Thoracic aorta endothelial cell (primary cell): Measurements from ENCODE around the gene DIPK1A. TPM values are rescaled to one million over a fixed set of nuclear protein-coding genes. Genes with fewer than 3 reads are reported as not detected.
A peak's percentile ranks its signal among the peaks of the same experiment; 100 is the strongest.

Source experiments
- small RNA-seq: library from RNA; depleted of rRNA; stranded (forward); fragments of <200 nt; gene quantifications from one replicate; pipeline ENCODE3, GENCODE V24; 2012
- total RNA-seq: library from RNA; depleted of rRNA; stranded (reverse); fragments of >200 nt; gene quantifications from 2 replicates; pipeline ENCODE4 v1.2.3, GENCODE V29; 2012

The DIPK1A gene
- total RNA-seq: 1.1 and 1.4 TPM in 2 replicates

DNA sequence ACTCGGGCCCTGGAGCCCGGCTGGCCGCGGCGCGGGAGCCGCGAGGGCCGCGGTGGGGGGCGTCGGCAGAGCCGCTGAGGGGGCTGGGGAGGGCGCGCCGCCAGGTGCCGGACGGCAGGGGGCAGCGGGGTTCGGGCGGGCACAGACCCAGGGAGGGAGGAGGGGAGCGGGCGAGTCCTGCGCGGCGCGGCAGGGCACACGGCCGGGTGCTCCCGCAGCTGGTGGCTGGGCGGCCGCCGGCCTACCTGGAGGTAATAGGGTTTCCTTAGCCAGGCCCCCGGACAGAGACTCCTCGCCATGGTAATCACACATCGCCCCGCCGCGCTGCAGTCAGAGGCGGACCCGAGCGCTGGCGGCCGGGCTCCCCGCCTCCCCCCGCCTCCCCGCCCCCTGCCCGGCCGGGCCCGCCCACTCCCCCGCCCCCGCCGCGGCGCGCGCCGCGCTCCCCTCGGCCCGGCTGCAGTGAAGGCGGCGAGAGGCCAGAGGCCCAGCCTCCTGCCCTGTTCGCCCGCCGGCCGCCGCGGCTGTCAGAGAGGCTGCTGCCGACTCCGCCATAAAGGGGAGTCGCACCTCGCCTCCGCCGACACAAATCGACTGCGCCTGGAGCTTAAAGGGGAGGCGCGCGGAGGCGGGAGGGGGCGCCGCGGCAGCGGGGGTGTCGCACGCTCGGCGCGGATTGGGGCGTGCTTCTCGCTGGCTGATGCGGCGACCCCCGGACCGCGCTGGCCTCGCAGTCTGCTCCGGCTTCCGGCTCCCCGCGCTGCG, at the start of gene DIPK1A:
Gene DIPK1A (minus strand): TSS at position 332 of the 765 bp plus-strand sequence. CDS start 33 bp downstream, at position 299.

DNA sequence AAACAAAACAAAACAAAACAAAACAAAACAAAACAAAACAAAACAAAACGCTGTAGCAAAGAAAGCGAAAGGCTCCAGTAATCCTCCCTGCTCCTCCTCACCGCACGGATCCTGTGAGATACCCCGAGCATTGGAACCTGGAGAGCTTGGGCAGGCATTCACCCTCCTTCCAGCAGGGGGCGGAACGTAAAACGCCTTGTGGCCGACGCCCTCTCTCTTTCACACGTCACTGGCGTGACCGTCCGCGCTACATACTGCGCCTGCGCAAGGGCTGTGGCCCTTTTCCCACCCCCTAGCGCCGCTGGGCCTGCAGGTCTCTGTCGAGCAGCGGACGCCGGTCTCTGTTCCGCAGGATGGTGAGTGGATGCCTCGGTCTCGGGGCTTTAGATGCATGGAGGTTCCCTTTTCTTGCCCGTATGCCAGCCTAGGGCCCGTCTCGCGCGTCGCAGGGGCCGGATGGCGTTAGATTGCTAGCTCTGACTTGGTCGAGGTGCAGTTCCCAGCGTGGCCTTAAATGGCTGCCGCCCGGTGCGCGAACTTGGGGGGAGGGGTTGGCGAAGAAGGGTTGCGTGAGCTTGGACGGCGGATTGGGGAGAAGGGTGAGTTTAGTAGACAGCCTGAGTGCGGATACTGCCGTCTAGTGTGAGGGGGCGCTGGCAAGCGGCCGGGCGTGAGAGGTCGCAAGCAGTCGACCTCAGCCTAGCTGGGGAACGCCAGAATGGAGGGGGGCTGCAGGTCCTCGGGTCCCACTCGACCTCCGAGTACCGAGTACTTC, 129.3 kb downstream of the DIPK1A start, which contains the start of gene RPL5:
Gene RPL5 (plus strand): TSS at position 279 of the 775 bp plus-strand sequence. CDS start 75 bp downstream, at position 354.

Small RNAs within 50 kb of the gene (small RNA-seq; reads per million reads assigned to genes)
- gene RF00432 (not detected), gene RN7SL692P (not detected), gene RNU6-210P (not detected), gene RNU6-970P (not detected), gene SNORA66 (326 reads per million, percentile 99 among the genes with 10 or more reads in this experiment), gene SNORD21 (not detected)

Other genes with a start within 250 kb of the DIPK1A start
- 51.5 and 64.2 TPM in 2 replicates for gene EVI5, start 176.4 kb downstream of the DIPK1A start, total RNA-seq
- gene RPL5, start 129.4 kb downstream of the DIPK1A start, total RNA-seq: 1,489 and 1,517 TPM in 2 replicates
- 40.3 and 44.6 TPM in 2 replicates for gene MTF2, start 117.8 kb upstream of the DIPK1A start, total RNA-seq
- gene TMED5, start 219.0 kb upstream of the DIPK1A start, total RNA-seq: 100 and 112 TPM in 2 replicates
- gene CCDC18, start 219.3 kb upstream of the DIPK1A start, total RNA-seq: 14.6 and 19.6 TPM in 2 replicates